K562 (cell line): ENCODE results near the gene SPDYE3. TPM values are rescaled to one million over a fixed set of nuclear protein-coding genes. Genes with fewer than 3 reads are reported as not detected.
"Not testable (repeated sequence)": the region's sequence is repeated elsewhere in the genome, so short reads cannot be mapped to it uniquely, and the experiment has no call there.

Source experiments
- ATAC-seq: fragments of 200-7000 bp; cut with Tn5 transposase; 3 replicates; pipeline ENCODE4 v1.9.1; 2020; ENCODE audit warnings: moderate library complexity
- BruUV-seq: library from RNA; stranded (reverse); fragments of 400-500 nt; replicated peaks from 2 replicates; lab custom pipeline; 2021; lab: Mats Ljungman, UMichigan
- CTCF ChIA-PET: fragments of 300-600 bp; formaldehyde crosslinking; extraction: SDS; loops from one replicate; lab custom pipeline; 2021; ENCODE audit warnings: low intra/inter-chr PET ratio; lab: Yijun Ruan, JAX
- POLR2A ChIA-PET: fragments of 300-600, 350-650 bp; sonication (Branson Sonifier 250); formaldehyde crosslinking; extraction: SDS; loops from one replicate; lab custom pipeline; 2021; ENCODE audit warnings: antibody characterized with exemption, inconsistent platforms; lab: Yijun Ruan, JAX
- DNase-seq, 4 experiments: peaks; one replicate each; pipeline versions ENCODE4 v3.0.0 to v3.0.0-alpha.2; 2011 to 2018; ENCODE audit warnings: low spot score in 3 of 4, mixed read lengths in 3 of 4; ENCODE audit errors: extremely low read depth in 1 of 4
- FAIRE-seq: peaks from 2 replicates; lab custom pipeline; 2011; peaks lifted over from hg19 to GRCh38; lab: Jason Lieb, UNC
- H2AFZ ChIP-seq: 2 replicates; pipeline ENCODE4 v1.6.0; 2011; ENCODE audit warnings: low read depth, low read length, control low read depth, inconsistent platforms
- H3K27ac ChIP-seq: fragments of 200-600 bp; 3 replicates; pipeline ENCODE4 v1.8.0; 2011; ENCODE audit warnings: low read depth, mild to moderate bottlenecking, control low read depth, inconsistent platforms, low read length, moderate library complexity, mixed read lengths; ENCODE audit errors: extremely low read depth
- H3K27me3 ChIP-seq, 2 experiments: fragments of 300-600 bp in 1 of 2; 2 replicates in 1 of 2; 3 replicates in 1 of 2; pipeline versions ENCODE4 v1.6.0 to v1.8.0; 2011; ENCODE audit warnings: inconsistent platforms in 2 of 2, low read length in 2 of 2, mild to moderate bottlenecking in 1 of 2, mixed read lengths in 1 of 2, moderate library complexity in 1 of 2; ENCODE audit not compliant: control insufficient read depth in 2 of 2, insufficient read depth in 2 of 2
- H3K36me3 ChIP-seq: fragments of 300-600 bp; 3 replicates; pipeline ENCODE4 v1.8.0; 2011; ENCODE audit warnings: mild to moderate bottlenecking, low read length, inconsistent platforms; ENCODE audit not compliant: control insufficient read depth, insufficient read depth
- H3K4me1 ChIP-seq, 2 experiments: fragments of 200-600 bp in 1 of 2; replicated peaks in 1 of 2; 2 replicates in 1 of 2; 3 replicates in 1 of 2; pipeline versions ENCODE4 v1.5.1 to v1.8.0; 2011; ENCODE audit warnings: inconsistent platforms in 2 of 2, low read length in 2 of 2, mild to moderate bottlenecking in 1 of 2, mixed read lengths in 1 of 2, moderate library complexity in 1 of 2; ENCODE audit not compliant: control insufficient read depth in 2 of 2, insufficient read depth in 2 of 2
- H3K4me2 ChIP-seq: 2 replicates; pipeline ENCODE4 v1.6.1; 2011; ENCODE audit warnings: low read length, control low read depth, inconsistent platforms, mixed read lengths; ENCODE audit not compliant: insufficient read depth
- H3K4me3 ChIP-seq: fragments of 200-600 bp; sonication (generic), shearing (Covaris generic); 2 replicates; pipeline ENCODE4 v1.5.1; 2016; ENCODE audit warnings: control low read depth, inconsistent platforms
- H3K79me2 ChIP-seq: fragments of 200-600 bp; 3 replicates; pipeline ENCODE4 v1.8.0; 2011; ENCODE audit warnings: low read length, inconsistent platforms; ENCODE audit not compliant: control insufficient read depth, insufficient read depth
- H3K9ac ChIP-seq, 2 experiments: 2 replicates each; pipeline versions ENCODE4 v1.6.0 to v1.6.1; 2011; ENCODE audit warnings: low read depth in 2 of 2, low read length in 2 of 2, control low read depth in 1 of 2, inconsistent platforms in 1 of 2, mild to moderate bottlenecking in 1 of 2, mixed read lengths in 1 of 2; ENCODE audit not compliant: insufficient read depth in 1 of 2
- H3K9me1 ChIP-seq: one replicate; pipeline ENCODE4 v1.6.0; 2011; ENCODE audit warnings: inconsistent platforms, mild to moderate bottlenecking, low read length, moderate library complexity; ENCODE audit not compliant: control insufficient read depth, insufficient read depth
- H3K9me3 ChIP-seq: replicated peaks from 2 replicates; pipeline ENCODE4 v1.5.1; 2011; ENCODE audit warnings: low read depth, low read length, inconsistent platforms; ENCODE audit not compliant: control insufficient read depth, insufficient read depth
- H4K20me1 ChIP-seq: replicated peaks from 2 replicates; pipeline ENCODE4 v1.6.1; 2011; ENCODE audit warnings: low read length, inconsistent platforms, mixed read lengths; ENCODE audit not compliant: control insufficient read depth, insufficient read depth
- WGBS: fragments of 100-300 bp; shearing (Covaris generic); methylation state at CpG from one replicate; pipeline ENCODE4 v1.1.6; 2016; ENCODE audit warnings: low coverage, mixed read lengths; ENCODE audit not compliant: insufficient coverage; ENCODE audit errors: missing lambda C conversion rate; 5-methylcytosine and 5-hydroxymethylcytosine counted together
- in situ Hi-C: fragments of 300-500 bp; cut with MboI; formaldehyde crosslinking; loops from 4 replicates; pipeline ENCODE4 v1.15.0; 2018; ENCODE audit warnings: inconsistent platforms, mixed read lengths
- intact Hi-C: fragments of 100-400 bp; cut with micrococcal nuclease; formaldehyde crosslinking; loops from 2 replicates; pipeline ENCODE4 v1.14.2; 2022
- polyA plus RNA-seq, 8 experiments: library from polyadenylated mRNA; depleted of rRNA in 4 of 8; stranded (reverse) in 5 of 8; unstranded in 3 of 8; fragments of >200 nt; fragmentation: Nextera tagmentation in 2 of 8; fragmentation: Illumina TruSeq in 1 of 8; extraction: Ambion mirVana in 2 of 8; extraction: Trizol in 1 of 8; gene quantifications; 2 replicates each; pipeline versions ENCODE4 v1.2.1 to v1.2.3, GENCODE V29; 2011 to 2014; ENCODE audit warnings: inconsistent platforms in 1 of 8, missing spikeins in 1 of 8
- total RNA-seq, 7 experiments: library from RNA; depleted of rRNA in 6 of 7; stranded (reverse); fragments of >200 nt in 6 of 7; fragmentation: Illumina TruSeq in 2 of 7; extraction: Trizol in 2 of 7; gene quantifications; 2 replicates each; pipeline versions ENCODE4 v1.2.1 to v1.2.3, GENCODE V29; 2011 to 2021; ENCODE audit warnings: low replicate concordance in 1 of 7

SPDYE3 gene
- total and polyA plus RNA-seq, 9 of the 15 experiments (the other 6 are each of a cell fraction or from before 2014, with no cell fraction given), result 0.04 to 3.3 (median 1.2) TPM; not detected in 6

- H3K4me2 ChIP-seq, H3K9me3 ChIP-seq, H3K36me3 ChIP-seq, H4K20me1 ChIP-seq, H3K79me2 ChIP-seq, intact Hi-C loops, FAIRE-seq, H3K27me3 ChIP-seq, in situ Hi-C loops, H3K9ac ChIP-seq, POLR2A ChIA-PET, DNase-seq, H2AFZ ChIP-seq, ATAC-seq, H3K4me1 ChIP-seq, H3K4me3 ChIP-seq, H3K9me1 ChIP-seq, CTCF ChIA-PET, BruUV-seq, H3K27ac ChIP-seq: not testable (repeated sequence)
- WGBS, result 86% methylated on average over 3 of the region's 5 CpGs
Measured at GRCh38 chr7:100318329-100318728, 10.8 kb downstream of the SPDYE3 start.

- H3K9me1 ChIP-seq, CTCF ChIA-PET, H3K36me3 ChIP-seq, H4K20me1 ChIP-seq, intact Hi-C loops, in situ Hi-C loops, BruUV-seq, H3K4me3 ChIP-seq, H3K27ac ChIP-seq, H3K79me2 ChIP-seq, ATAC-seq, H3K4me2 ChIP-seq, POLR2A ChIA-PET, DNase-seq, H3K9ac ChIP-seq, FAIRE-seq, H3K27me3 ChIP-seq, H2AFZ ChIP-seq, H3K4me1 ChIP-seq, H3K9me3 ChIP-seq: not testable (repeated sequence)
- WGBS, result 83% methylated on average over 1 of the region's 1 CpG
Measured at GRCh38 chr7:100321648-100322047, 14.1 kb downstream of the SPDYE3 start.

- H3K9me3 ChIP-seq, ATAC-seq, FAIRE-seq, POLR2A ChIA-PET, H3K4me1 ChIP-seq, H3K27ac ChIP-seq, H3K9ac ChIP-seq, H3K9me1 ChIP-seq, BruUV-seq, in situ Hi-C loops, DNase-seq, H3K27me3 ChIP-seq, H3K79me2 ChIP-seq, H3K4me3 ChIP-seq, H4K20me1 ChIP-seq, H3K4me2 ChIP-seq, intact Hi-C loops, CTCF ChIA-PET, H2AFZ ChIP-seq: not testable (repeated sequence)
- peaks cover 18% of the 10 kb centered on the region; the same call in 2 of the 3 replicates for H3K36me3 ChIP-seq
- WGBS, result 89% methylated on average over 11 of the region's 13 CpGs
Measured at GRCh38 chr7:100324194-100324593, 16.7 kb downstream of the SPDYE3 start.

DNA sequence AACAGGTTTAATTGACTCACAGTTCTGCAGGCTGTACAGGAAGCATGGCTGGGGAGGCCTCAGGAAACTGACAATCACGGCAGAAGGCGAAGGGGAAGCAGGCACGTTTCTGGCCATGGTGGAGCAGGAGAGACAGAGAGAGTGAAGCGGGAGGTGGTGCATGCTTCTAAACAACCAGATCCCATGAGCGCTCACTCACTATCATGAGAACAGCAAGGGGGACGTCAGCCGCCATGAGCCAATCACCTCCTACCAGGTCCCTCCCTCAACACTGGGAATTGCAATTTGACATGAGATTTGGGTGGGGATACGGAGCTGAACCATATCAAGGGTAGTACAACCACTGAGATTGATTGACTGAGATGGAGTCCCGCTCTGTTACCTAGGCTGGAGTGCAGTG, 18.2 kb downstream of the SPDYE3 start:
- H3K4me2 ChIP-seq, POLR2A ChIA-PET, FAIRE-seq, H4K20me1 ChIP-seq, H3K79me2 ChIP-seq, H3K9me3 ChIP-seq, H3K27ac ChIP-seq, H3K9ac ChIP-seq, ATAC-seq, intact Hi-C loops, H2AFZ ChIP-seq, CTCF ChIA-PET, in situ Hi-C loops, H3K27me3 ChIP-seq, H3K4me3 ChIP-seq, H3K9me1 ChIP-seq, DNase-seq, BruUV-seq, H3K4me1 ChIP-seq: not testable (repeated sequence)
- H3K36me3 ChIP-seq, result peaks cover 20% of the 10 kb centered on the region; the same call in 1 of the 3 replicates
- WGBS, result 96% methylated on average over 9 of the region's 9 CpGs
